Stomach (tissue), 4 donors: Measurements from ENCODE around the gene WDR1.

Experiments
- EP300 ChIP-seq: sonication (generic); formaldehyde crosslinking; IDR thresholded peaks from one replicate; pipeline ENCODE4 v1.6.1; 2017; ENCODE audit warnings: antibody characterized with exemption
- POLR2A ChIP-seq, 4 donors: fragments of 450-650 bp; IDR thresholded peaks; one replicate each; pipeline ENCODE4 v1.6.1; 2016; ENCODE audit warnings: antibody characterized with exemption in 4 of 4, control low read depth in 2 of 4, mild to moderate bottlenecking in 1 of 4, moderate library complexity in 1 of 4
- POLR2AphosphoS5 ChIP-seq, 3 donors: sonication (generic); formaldehyde crosslinking; IDR thresholded peaks; one replicate each; pipeline ENCODE4 v1.6.1; 2016; ENCODE audit warnings: antibody characterized with exemption in 3 of 3
- TF ChIP-seq, protein P1 (sequence below), 7 experiments: fragments of 450-650 bp in 4 of 7; fragments of 200-600 bp in 3 of 7; sonication (generic) in 3 of 7; IDR thresholded peaks; one replicate each; pipeline ENCODE4 v1.5.1; 2016 to 2019; ENCODE audit warnings: antibody characterized with exemption in 7 of 7, control low read depth in 2 of 7, mild to moderate bottlenecking in 1 of 7

DNA sequence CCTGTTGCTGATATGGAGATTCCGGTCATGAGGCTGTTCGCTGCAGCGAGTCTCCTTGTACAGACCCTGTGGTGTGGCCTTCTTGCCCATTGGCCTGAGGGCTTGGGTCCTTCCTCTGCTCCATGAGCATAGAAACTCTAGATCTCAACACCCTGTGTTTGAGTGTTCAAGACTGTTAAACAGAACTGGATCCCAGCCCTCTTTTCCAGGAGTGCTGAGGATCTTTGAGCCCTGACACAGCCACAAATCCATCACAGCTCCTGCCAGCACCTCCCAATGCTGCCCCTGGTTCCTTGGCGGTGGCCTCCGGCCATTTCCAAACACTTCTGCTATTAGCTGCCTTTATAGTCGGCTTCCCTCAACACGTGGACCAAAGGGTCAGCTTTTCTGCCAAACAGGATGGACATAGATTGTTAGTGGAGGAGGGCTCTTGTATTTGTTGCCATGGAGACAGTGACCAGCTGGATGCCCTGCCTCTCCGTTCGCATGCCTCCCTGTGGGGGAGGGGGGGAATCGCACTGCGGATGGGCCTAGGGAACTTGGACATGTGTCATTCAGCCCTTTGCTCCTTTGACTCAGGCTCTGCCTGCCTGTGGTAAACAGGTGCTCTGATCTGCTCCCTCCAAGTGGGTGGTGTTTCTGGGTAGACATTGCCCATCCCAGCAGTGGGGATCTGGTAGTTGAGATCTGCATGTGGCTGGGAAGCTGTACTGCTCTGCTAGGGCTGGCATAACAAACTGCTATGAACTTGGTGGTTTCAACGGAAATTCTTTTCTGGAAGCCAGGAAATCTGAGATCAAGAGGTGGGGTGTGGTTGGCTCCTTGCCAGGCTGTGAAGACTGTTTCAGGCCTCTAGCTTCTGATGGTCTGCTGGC is 6.9 kb upstream of the WDR1 start:
- TF ChIP-seq POLR2A (IDR thresholded peaks at IDR 0.05) (no peak), POLR2AphosphoS5 (IDR thresholded peaks at IDR 0.05) (no peak), EP300 (no peak)
- TF ChIP-seq, protein P1, sequence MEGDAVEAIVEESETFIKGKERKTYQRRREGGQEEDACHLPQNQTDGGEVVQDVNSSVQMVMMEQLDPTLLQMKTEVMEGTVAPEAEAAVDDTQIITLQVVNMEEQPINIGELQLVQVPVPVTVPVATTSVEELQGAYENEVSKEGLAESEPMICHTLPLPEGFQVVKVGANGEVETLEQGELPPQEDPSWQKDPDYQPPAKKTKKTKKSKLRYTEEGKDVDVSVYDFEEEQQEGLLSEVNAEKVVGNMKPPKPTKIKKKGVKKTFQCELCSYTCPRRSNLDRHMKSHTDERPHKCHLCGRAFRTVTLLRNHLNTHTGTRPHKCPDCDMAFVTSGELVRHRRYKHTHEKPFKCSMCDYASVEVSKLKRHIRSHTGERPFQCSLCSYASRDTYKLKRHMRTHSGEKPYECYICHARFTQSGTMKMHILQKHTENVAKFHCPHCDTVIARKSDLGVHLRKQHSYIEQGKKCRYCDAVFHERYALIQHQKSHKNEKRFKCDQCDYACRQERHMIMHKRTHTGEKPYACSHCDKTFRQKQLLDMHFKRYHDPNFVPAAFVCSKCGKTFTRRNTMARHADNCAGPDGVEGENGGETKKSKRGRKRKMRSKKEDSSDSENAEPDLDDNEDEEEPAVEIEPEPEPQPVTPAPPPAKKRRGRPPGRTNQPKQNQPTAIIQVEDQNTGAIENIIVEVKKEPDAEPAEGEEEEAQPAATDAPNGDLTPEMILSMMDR (IDR thresholded peaks at IDR 0.05) = no peak
